IPS-18c (cell line): ENCODE measurements around the gene ZNF507.
"Not testable (repeated sequence)": the region's sequence is repeated elsewhere in the genome, so short reads cannot be mapped to it uniquely, and the experiment has no call there.

ENCODE experiments used
- H3K4me3 ChIP-seq: 2 replicates; pipeline ENCODE4 v1.7.0; 2013; ENCODE audit warnings: low read depth, mild to moderate bottlenecking, low read length, moderate library complexity; ENCODE audit not compliant: insufficient read depth
- H3K9me3 ChIP-seq: one replicate; pipeline ENCODE4 v1.6.1; 2013; ENCODE audit warnings: mild to moderate bottlenecking, low read length, moderate library complexity; ENCODE audit not compliant: control insufficient read depth, insufficient read depth

Gene ZNF507

GRCh38 chr19:32421589-32422361 lies 76.4 kb downstream of the ZNF507 start:
- H3K9me3 ChIP-seq = no peaks in the 10 kb centered on the region
- no peak overlapping the region for H3K4me3 ChIP-seq

- H3K4me3 ChIP-seq = no peak overlapping the region
- H3K9me3 ChIP-seq = no peaks in the 10 kb centered on the region
Observed at GRCh38 chr19:32422435-32422834, 77.0 kb downstream of the ZNF507 start.

GRCh38 chr19:32423944-32424343 lies 78.5 kb downstream of the ZNF507 start:
- not testable (repeated sequence) for H3K9me3 ChIP-seq, H3K4me3 ChIP-seq

GRCh38 chr19:32427536-32427935 lies 82.1 kb downstream of the ZNF507 start:
- Histone ChIP-seq H3K9me3 (no peaks in the 10 kb centered on the region), H3K4me3 (no peak overlapping the region)

GRCh38 chr19:32436692-32437091 lies 91.3 kb downstream of the ZNF507 start:
- no peak overlapping the region for H3K4me3 ChIP-seq

GRCh38 chr19:32437096-32437495 lies 91.7 kb downstream of the ZNF507 start:
- H3K4me3 ChIP-seq = no peak overlapping the region
- no peaks in the 10 kb centered on the region for H3K9me3 ChIP-seq

More at GRCh38 chr19:32436692-32437091, 91.3 kb downstream of the ZNF507 start:
- no peaks in the 10 kb centered on the region for H3K9me3 ChIP-seq
